ENCODE results near the gene HOXA4. TPM values are rescaled to one million over a fixed set of nuclear protein-coding genes. Genes with fewer than 3 reads are reported as not detected.

The HOXA4 gene
- total and polyA plus RNA-seq, 2 of the 4 experiments (the other 2 are of a cell fraction) = 0.36 to 8.0 TPM

DNA sequence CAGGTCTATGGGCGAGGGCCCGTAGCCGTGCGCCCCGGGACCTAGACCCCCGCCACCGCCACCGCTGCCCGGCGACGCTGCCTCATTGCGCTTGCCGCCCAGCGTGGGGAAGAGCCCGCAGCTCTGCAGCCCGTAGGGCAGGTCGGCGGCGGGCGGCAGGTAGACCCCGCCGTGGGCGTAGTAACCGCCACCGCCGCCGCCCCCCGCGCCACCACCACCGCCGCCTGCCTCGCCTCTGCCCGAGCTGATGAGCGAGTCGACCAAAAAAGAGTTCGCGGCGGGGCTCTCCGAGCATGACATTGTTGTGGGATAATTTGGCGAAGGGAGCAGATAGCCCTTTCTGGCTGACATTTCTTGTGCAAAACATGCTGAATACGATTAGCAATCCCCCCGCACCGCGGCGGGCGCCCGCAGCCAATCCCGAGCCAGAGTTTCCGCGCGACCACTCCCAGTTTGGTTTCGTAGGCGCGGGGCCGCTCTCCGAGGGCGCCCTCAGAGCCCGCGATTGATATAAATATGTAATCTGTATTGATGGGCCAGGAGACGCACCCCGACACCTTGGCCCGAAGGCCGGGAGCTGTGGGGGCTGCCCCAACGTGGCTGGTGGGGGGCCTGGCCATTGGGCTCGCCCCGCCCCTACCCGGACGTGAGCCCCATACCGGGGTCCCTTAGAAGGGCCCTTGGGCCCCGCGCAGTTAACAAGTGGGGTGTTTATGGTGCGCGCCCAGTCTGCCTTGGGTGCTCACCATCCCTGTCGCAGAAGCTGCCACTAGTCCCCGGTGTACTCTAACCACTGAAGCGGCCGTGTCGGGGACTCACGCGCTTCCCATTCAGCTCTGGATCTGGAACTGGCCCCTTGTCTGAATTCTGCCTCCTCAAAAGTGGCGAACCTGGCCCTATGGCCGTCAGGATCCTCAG is 43.7 kb upstream of the HOXA4 start, which contains the start of gene HOXA10:
Gene HOXA10, minus strand, starts transcription at position 365 of the 918 bp plus-strand sequence. Its CDS starts 14 bp downstream, at position 351.
- ChIA-PET CTCF (no interaction called here), POLR2A (ENCODE audit: unreplicated experiment) (interaction anchor here (0.5 kb wide), 1 partner anchor 1820 kb away, joined by 3 read pairs; no protein-coding TSS in a partner anchor)
- Histone ChIP-seq H4K5ac (ENCODE audit: low read depth, low read length) (no peak within 1 kb of the TSS), H4K91ac (ENCODE audit: insufficient read depth, low read depth, low read length) (no peak within 1 kb of the TSS), H3K27me3 (ENCODE audit: control insufficient read depth, insufficient read depth, low read length) (peaks cover 88% of the 10 kb centered on the region), H3K56ac (ENCODE audit: extremely low read depth, insufficient read depth, low read length) (no peak within 1 kb of the TSS), H3K18ac (ENCODE audit: low read depth, low read length) (no peak within 1 kb of the TSS), H3K9ac (ENCODE audit: low read depth, low read length) (no peak within 1 kb of the TSS), H3K9me1 (ENCODE audit: insufficient read depth, low read length) (no peaks in the 10 kb centered on the region), H2AK5ac (ENCODE audit: low read depth, low read length) (no peak within 1 kb of the TSS), H3K23ac (ENCODE audit: low read depth, low read length) (no peak within 1 kb of the TSS; the same call in 1 of the 2 replicates), H3K14ac (replicated peaks; ENCODE audit: low read depth, low read length) (no peak within 1 kb of the TSS), H3K27ac (ENCODE audit: insufficient read depth, low read length) (no peak within 1 kb of the TSS), H2BK5ac (ENCODE audit: low read depth, low read length, poor library complexity, severe bottlenecking) (no peak within 1 kb of the TSS), H3K79me1 (ENCODE audit: low read depth in 1 of 2, low read length in 2 of 2) (no peaks in the 10 kb centered on the region), H2BK120ac (ENCODE audit: low read depth, low read length) (no peak within 1 kb of the TSS), H2AK9ac (replicated peaks; ENCODE audit: low read depth, low read length, poor library complexity) (no peak within 1 kb of the TSS), H2AFZ (replicated peaks; ENCODE audit: low read length, poor library complexity) (peak within 1 kb of the TSS; percentile 54), H4K8ac (ENCODE audit: low read depth in 2 of 2, low read length in 2 of 2) (no peak within 1 kb of the TSS), H3K4me1 (ENCODE audit: control insufficient read depth, insufficient read depth, low read length) (no peaks in the 10 kb centered on the region), H4K20me1 (ENCODE audit: insufficient read depth, low read length) (peaks cover 19% of the 10 kb centered on the region; the same call in 1 of the 2 replicates), H3K4me3 (ENCODE audit: insufficient read depth, low read depth, low read length) (peak within 1 kb of the TSS; percentile 38), H2BK15ac (ENCODE audit: low read depth, low read length) (no peak within 1 kb of the TSS), H3K9me3 (ENCODE audit: control insufficient read depth, insufficient read depth, low read length) (peaks cover 7% of the 10 kb centered on the region; the same call in 1 of the 2 replicates), H3K36me3 (ENCODE audit: control insufficient read depth, insufficient read depth, low read length) (no peaks in the 10 kb centered on the region), H2BK20ac (ENCODE audit: low read depth, low read length) (no peak within 1 kb of the TSS), H3K4ac (ENCODE audit: low read depth, low read length) (no peak within 1 kb of the TSS), H3K4me2 (ENCODE audit: low read depth, low read length) (peak within 1 kb of the TSS; percentile 46)
- intact Hi-C loops (cut with micrococcal nuclease) (no loop called here), in situ Hi-C loops (cut with MboI; ENCODE audit: low sequenced_read_pairs) (no loop called here), dilution Hi-C loops (cut with HindIII; ENCODE audit: low sequenced_read_pairs, unreplicated experiment) (no loop called here)
- no peak for DNase-seq
- BruUV-seq (replicated peaks) = no TSS peak
- TF ChIP-seq RFX5 (IDR thresholded peaks at IDR 0.05; ENCODE audit: low read depth, low read length) = no peak
- no peak for TF ChIP-seq MAZ (IDR thresholded peaks at IDR 0.05; ENCODE audit: borderline replicate concordance, low read depth, low read length)
- no peak for TF ChIP-seq FOS (IDR thresholded peaks at IDR 0.05; ENCODE audit: low read depth, low read length)
- TF ChIP-seq CHD1 (IDR thresholded peaks at IDR 0.05; ENCODE audit: low read depth, low read length) = no peak
- TF ChIP-seq NFE2L2 (IDR thresholded peaks at IDR 0.05; ENCODE audit: low read depth, low read length) = no peak
- TF ChIP-seq RCOR1 (IDR thresholded peaks at IDR 0.05; ENCODE audit: insufficient replicate concordance, low read length) = no peak
- TF ChIP-seq RAD21 (IDR thresholded peaks at IDR 0.05; ENCODE audit: low read length) = no peak
- no peak for TF ChIP-seq BHLHE40 (IDR thresholded peaks at IDR 0.05; ENCODE audit: low read depth, low read length)
- TF ChIP-seq, protein P1, sequence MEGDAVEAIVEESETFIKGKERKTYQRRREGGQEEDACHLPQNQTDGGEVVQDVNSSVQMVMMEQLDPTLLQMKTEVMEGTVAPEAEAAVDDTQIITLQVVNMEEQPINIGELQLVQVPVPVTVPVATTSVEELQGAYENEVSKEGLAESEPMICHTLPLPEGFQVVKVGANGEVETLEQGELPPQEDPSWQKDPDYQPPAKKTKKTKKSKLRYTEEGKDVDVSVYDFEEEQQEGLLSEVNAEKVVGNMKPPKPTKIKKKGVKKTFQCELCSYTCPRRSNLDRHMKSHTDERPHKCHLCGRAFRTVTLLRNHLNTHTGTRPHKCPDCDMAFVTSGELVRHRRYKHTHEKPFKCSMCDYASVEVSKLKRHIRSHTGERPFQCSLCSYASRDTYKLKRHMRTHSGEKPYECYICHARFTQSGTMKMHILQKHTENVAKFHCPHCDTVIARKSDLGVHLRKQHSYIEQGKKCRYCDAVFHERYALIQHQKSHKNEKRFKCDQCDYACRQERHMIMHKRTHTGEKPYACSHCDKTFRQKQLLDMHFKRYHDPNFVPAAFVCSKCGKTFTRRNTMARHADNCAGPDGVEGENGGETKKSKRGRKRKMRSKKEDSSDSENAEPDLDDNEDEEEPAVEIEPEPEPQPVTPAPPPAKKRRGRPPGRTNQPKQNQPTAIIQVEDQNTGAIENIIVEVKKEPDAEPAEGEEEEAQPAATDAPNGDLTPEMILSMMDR (conservative IDR thresholded peaks at IDR 0.05; ENCODE audit: low read depth, low read length) = no peak
- ATAC-seq (ENCODE audit: low read depth) = no peak
- 4% methylated on average over 19 of the region's 82 CpGs; no CpG with 5 or more reads in 1 of the 2 experiments for WGBS, 2 experiments (ENCODE audit: extremely low coverage in 2 of 2, insufficient read length in 1 of 2)

All from IMR-90 (cell line).